ENCODE measurements around the gene TAOK1. TPM values are rescaled to one million over a fixed set of nuclear protein-coding genes. Genes with fewer than 3 reads are reported as not detected.
A peak's percentile ranks its signal among the peaks of the same experiment; 100 is the strongest.

The TAOK1 gene
- total and polyA plus RNA-seq, 4 donors = 3.9 to 85.6 (median 45.9) TPM

DNA sequence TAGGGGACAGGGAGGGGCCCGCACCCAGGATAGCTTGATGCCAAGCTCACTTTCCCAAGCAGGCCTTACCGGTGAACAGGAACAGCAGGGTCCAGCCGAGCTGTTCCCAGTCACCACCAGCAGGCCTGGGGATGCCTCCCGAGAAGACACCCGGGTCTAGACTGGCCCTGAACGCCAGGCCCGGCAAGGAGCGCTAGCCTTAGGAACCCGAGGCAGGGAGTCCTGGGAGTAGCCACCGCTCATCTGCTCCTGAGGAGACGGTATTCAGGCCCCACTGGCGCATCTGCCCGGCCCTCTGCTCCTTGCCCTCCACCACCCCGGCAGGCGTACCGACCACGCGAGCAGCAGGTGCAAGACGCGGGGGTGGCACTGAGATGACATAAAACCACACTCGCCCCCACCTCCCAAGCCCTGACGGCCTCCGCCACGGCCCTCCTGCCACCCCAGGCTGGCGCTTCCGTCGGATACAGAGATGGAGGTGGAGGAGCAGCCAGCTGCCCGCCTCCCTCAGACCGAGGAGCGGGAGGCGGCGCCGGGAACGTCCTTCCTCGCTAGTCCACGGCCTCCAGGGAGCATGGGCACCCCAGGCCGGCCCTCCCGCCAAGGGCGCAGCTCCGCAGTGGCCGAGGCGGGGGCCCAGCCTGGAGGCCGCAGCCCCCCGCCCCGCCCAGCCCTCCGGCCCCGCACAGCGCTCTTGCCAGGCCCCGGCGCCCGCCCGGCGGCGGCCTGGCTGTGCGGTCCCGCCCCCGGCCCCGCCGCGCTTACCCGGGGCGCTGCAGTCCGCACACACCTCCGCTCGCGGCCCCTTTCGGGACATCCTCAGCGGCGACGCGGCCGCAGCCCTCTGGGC is 198.6 kb downstream of the TAOK1 start:
- H3K36me3 ChIP-seq (ENCODE audit: control insufficient read depth in 1 of 2, insufficient read depth in 2 of 2, low read length in 1 of 2) = no peaks in the 10 kb centered on the region
- H3K4me3 ChIP-seq (ENCODE audit: low read length in 2 of 2) = peak overlapping the region; percentile 29 to 73
- ATAC-seq (ENCODE audit: low FRiP score) (no peak), DNase-seq (peak in 1 of 2 donors; percentile 84)
- no peak overlapping the region for H3K27ac ChIP-seq (ENCODE audit: low read depth in 1 of 2, low read length in 2 of 2)
- WGBS, 2 donors = 1% methylated on average over 40 to 72 of the region's 72 CpGs
- no peaks in the 10 kb centered on the region for H3K27me3 ChIP-seq (ENCODE audit: control insufficient read depth in 1 of 2, insufficient read depth in 2 of 2, low read length in 1 of 2)
- H3K4me1 ChIP-seq (ENCODE audit: control insufficient read depth in 1 of 2, insufficient read depth in 2 of 2, low read length in 2 of 2) = peaks cover 0 to 2% of the 10 kb centered on the region in 2 donors
- H3K9me3 ChIP-seq (ENCODE audit: control insufficient read depth, low read length) = no peaks in the 10 kb centered on the region
- intact Hi-C loops (cut with DNase I) = loop anchor here (5.0 kb wide), 2 partner anchors 34 to 189 kb away; partner anchors contain the start of gene CORO6 (in 1 of the 2)

DNA sequence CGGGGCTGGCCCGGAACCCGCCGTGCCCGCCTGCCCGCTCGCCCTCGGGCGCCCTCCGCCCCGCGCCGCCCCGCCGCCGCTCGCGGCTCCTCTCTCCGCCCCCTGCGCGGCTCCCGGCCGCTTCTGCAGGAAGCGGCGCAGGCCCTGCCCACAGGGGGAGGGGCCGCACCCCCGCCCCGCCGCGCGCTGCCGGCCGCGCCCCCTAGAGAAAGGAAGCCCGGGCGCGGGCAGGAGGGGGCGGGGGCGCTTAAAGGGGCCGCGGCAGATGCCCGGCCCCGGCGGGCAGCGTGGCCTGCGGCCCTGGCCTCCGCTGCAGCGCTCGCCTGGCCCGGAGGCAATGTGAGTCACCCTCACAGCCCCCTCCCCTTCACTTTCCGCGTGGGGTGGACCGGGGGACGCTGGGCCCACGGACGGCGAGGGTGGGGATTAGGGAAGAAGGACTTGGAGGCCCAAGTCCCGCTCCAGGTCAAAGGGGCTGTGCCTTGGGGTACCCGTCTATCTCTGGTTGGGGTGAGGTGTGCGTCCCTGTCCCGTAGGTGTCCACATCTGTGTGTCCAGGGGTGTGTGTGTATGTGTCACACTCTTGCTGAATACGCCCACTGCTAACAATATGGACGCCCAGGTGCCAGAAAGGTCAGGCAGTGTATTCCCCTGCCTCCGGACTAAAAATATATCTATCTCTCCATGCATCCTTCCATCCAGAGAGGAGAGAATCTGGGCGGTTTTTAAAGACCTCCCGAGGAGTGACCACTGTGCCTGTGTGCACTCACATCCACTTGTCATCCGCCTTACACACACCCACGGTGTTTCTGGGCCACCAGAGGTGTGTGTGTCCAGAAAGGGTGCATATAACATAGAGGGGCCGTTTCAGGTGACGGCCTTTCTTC is 199.6 kb downstream of the TAOK1 start, which contains the start of gene GIT1:
Gene GIT1 (minus strand): TSS at position 125 of the 887 bp plus-strand sequence. CDS start 270 bp downstream, outside the sequence.
- peak within 1 kb of the TSS; percentile 29 to 73 for H3K4me3 ChIP-seq (ENCODE audit: low read length in 2 of 2)
- peak within 1 kb of the TSS in 1 of 2 donors; percentile 37 for H3K27ac ChIP-seq (ENCODE audit: low read depth in 1 of 2, low read length in 2 of 2)
- H3K4me1 ChIP-seq (ENCODE audit: control insufficient read depth in 1 of 2, insufficient read depth in 2 of 2, low read length in 2 of 2) = peaks cover 0 to 2% of the 10 kb centered on the region in 2 donors
- 7 to 16% methylated on average over 27 to 70 of the region's 70 CpGs for WGBS, 2 donors
- no peaks in the 10 kb centered on the region for H3K27me3 ChIP-seq (ENCODE audit: control insufficient read depth in 1 of 2, insufficient read depth in 2 of 2, low read length in 1 of 2)
- DNase-seq (peak; percentile 91 to 93), ATAC-seq (ENCODE audit: low FRiP score) (peak; percentile 83)
- H3K9me3 ChIP-seq (ENCODE audit: control insufficient read depth, low read length) = no peaks in the 10 kb centered on the region
- intact Hi-C loops (cut with DNase I) = loop anchor here (5.0 kb wide), 2 partner anchors 33 to 188 kb away; partner anchors contain the start of gene CORO6 (in 1 of the 2)
- no peaks in the 10 kb centered on the region for H3K36me3 ChIP-seq (ENCODE audit: control insufficient read depth in 1 of 2, insufficient read depth in 2 of 2, low read length in 1 of 2)

DNA sequence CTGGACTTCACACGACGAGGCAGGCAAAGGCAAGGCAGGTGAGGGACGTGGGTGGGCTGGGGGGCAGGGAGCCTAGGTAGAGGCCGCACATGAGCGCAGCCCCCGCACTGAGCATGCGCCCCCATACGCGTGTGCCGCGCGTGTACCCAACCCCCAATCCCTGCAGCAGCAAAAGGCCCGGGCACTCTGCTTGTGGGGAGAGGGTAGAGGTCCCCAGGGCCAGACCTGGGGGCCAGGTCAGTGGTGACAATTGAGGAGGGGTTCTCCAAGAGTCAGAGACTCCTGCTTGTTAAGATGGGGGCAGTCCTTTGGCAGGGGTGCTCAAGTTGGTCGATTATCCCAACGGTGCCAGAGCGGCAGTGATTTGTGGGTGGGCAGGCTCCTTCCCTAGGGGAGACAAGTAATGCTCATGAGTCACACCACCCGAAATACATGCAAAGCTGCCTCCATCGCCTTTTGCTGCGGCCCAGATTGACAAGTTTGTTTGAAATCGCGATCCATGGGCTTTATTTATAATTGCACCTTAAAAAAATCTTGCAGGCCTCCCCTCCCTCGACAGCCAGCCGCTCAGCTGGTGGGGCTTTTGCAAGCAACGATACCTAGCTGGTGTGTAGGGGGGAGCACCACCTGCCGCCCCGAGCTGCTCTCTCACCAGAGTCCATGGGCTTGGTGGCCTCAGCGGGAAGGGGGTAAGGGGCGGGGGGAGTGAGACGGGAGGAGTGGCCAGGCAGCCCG is 200.4 kb downstream of the TAOK1 start:
- peak; percentile 2 for ATAC-seq (ENCODE audit: low FRiP score)
- DNase-seq = peak in 1 of 2 donors; percentile 82
- H3K27ac ChIP-seq (ENCODE audit: low read depth in 1 of 2, low read length in 2 of 2) = peak overlapping the region in 1 of 2 donors; percentile 71

DNA sequence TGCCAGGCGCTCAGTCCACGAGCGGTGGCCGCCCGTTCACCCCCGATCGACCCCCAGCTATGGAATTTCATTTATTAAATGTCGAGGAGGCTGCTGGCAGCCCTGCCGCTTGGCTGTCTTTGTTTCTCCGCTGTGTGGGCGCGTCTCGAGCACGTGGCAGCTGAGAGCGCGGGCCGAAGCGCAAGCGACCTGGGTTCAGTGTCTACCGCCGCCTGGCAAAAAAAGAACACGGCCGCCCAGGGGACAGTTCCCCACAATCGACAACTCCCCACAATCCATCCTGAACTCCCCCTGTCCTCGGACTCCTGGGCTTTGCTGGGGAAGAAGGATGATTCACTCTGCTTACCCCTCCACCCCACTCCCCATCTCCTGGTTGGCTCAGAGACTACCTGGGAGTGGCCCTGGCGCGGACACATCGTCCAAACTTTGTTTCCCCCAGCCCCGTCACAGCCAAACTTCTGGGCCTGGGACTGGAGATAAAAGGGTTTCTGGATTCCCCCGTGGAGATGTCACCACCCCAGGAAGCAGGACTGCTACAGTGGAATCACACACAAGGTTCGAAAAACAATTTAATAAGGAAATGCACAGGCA is 201.1 kb downstream of the TAOK1 start:
- DNase-seq (peak; percentile 78 to 88), ATAC-seq (ENCODE audit: low FRiP score) (peak; percentile 53)
- H3K4me1 ChIP-seq (ENCODE audit: control insufficient read depth in 1 of 2, insufficient read depth in 2 of 2, low read length in 2 of 2) = peaks cover 0 to 2% of the 10 kb centered on the region in 2 donors
- no peak overlapping the region for H3K4me3 ChIP-seq (ENCODE audit: low read length in 2 of 2)
- H3K27me3 ChIP-seq (ENCODE audit: control insufficient read depth in 1 of 2, insufficient read depth in 2 of 2, low read length in 1 of 2) = no peaks in the 10 kb centered on the region
- 1 to 3% methylated on average over 30 to 31 of the region's 31 CpGs for WGBS, 2 donors
- peak overlapping the region in 1 of 2 donors; percentile 71 for H3K27ac ChIP-seq (ENCODE audit: low read depth in 1 of 2, low read length in 2 of 2)
- H3K9me3 ChIP-seq (ENCODE audit: control insufficient read depth, low read length) = no peaks in the 10 kb centered on the region
- intact Hi-C loops (cut with DNase I) = no loop called here
- H3K36me3 ChIP-seq (ENCODE audit: control insufficient read depth in 1 of 2, insufficient read depth in 2 of 2, low read length in 1 of 2) = no peaks in the 10 kb centered on the region

More for the DNA sequence above, 200.4 kb downstream of the TAOK1 start:
- WGBS, 2 donors = 19 to 22% methylated on average over 29 to 30 of the region's 30 CpGs
- no peak overlapping the region for H3K4me3 ChIP-seq (ENCODE audit: low read length in 2 of 2)
- H3K36me3 ChIP-seq (ENCODE audit: control insufficient read depth in 1 of 2, insufficient read depth in 2 of 2, low read length in 1 of 2) = no peaks in the 10 kb centered on the region
- H3K4me1 ChIP-seq (ENCODE audit: control insufficient read depth in 1 of 2, insufficient read depth in 2 of 2, low read length in 2 of 2) = peaks cover 0 to 2% of the 10 kb centered on the region in 2 donors
- no peaks in the 10 kb centered on the region for H3K9me3 ChIP-seq (ENCODE audit: control insufficient read depth, low read length)
- H3K27me3 ChIP-seq (ENCODE audit: control insufficient read depth in 1 of 2, insufficient read depth in 2 of 2, low read length in 1 of 2) = no peaks in the 10 kb centered on the region
- intact Hi-C loops (cut with DNase I) = no loop called here

DNA sequence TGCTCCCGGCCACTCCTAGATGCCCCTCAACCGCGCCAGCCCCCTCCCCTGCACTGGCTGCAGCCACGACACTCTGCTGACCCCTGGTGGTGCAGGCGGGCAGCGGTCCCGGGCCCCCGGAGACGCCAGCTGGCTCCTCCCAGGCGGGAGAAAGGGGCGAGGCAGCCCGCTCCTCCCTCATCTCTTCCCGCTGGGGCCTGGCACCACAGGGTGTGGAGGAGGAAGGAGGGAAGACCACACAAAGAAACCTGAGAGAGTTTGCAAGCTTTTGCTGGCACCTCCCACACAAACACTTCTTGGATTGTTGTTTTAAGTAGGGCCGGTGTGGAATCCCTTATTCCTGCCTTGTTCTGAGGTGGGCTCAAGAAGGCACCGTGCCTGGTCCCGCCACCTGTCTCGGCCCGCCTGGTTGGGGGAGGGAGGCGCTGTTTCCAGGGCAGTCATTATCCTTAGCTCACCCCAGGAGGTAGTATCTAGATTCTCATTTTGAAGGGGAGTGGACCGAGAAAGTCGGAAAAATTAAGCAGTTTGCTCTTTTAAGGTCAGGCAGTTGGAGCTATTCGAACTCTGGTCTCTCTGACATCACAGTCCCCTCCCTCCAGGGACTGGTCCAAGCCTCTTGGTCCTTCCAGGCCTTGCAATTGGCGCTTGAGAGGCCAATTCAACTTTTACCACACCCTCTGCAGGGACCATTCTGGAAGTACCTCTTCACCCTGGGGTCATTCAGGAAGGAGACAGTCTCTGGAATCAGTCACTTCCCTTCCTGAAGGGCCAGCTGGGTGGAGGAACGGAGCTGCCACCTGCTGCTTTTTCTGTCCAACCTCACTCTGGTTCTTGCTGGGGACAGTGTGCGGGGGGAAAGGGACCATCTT is 201.8 kb downstream of the TAOK1 start:
- peak; percentile 92 to 96 for DNase-seq
- Histone ChIP-seq H3K27ac (ENCODE audit: low read depth in 1 of 2, low read length in 2 of 2) (peak overlapping the region in 1 of 2 donors; percentile 74), H3K36me3 (ENCODE audit: control insufficient read depth in 1 of 2, insufficient read depth in 2 of 2, low read length in 1 of 2) (no peaks in the 10 kb centered on the region), H3K9me3 (ENCODE audit: control insufficient read depth, low read length) (no peaks in the 10 kb centered on the region), H3K27me3 (ENCODE audit: control insufficient read depth in 1 of 2, insufficient read depth in 2 of 2, low read length in 1 of 2) (no peaks in the 10 kb centered on the region), H3K4me1 (ENCODE audit: control insufficient read depth in 1 of 2, insufficient read depth in 2 of 2, low read length in 2 of 2) (peaks cover 0 to 2% of the 10 kb centered on the region in 2 donors), H3K4me3 (ENCODE audit: low read length in 2 of 2) (no peak overlapping the region)
- ATAC-seq (ENCODE audit: low FRiP score) = peak; percentile 90
- intact Hi-C loops (cut with DNase I) = no loop called here
- 8 to 9% methylated on average over 25 of the region's 25 CpGs for WGBS, 2 donors

DNA sequence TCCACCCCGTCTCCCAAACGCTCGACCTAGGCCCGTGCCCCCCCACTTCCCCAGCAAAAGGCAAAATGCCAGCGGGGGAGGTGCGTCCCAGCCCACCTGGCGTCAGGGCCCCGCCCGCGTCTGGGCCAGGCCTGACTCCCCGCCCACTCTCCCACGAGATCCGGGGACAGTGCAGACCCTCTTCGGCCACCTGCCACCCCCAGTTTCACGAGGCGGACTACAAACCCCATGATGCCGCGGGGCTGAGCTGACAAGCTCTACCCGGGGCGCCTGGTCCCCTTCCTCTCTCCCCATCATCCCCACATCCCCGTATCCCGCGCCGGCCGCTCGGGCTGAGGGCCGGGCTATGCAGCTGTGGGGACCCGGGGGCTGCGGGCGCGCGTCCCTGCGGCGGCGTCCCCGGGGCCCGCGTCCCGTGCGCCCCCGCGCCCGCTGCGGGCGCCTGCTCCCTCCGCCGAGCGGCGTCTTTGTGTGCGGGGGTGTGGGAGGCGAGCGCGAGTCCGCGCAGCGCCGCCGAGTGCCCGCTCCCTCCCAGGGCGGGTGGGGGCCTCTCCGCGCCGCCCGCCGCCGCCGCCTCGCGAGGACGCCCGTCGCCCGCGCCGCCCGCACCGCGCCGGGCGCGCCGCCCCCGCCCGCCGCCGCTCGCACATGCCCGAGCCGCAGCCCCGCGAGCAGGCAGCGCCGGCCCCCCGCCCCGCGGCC is 202.8 kb downstream of the TAOK1 start, which contains the start of gene ANKRD13B:
Gene ANKRD13B (plus strand): TSS at position 283 of the 702 bp plus-strand sequence. CDS start 490 bp downstream, outside the sequence.
- Histone ChIP-seq H3K4me1 (ENCODE audit: control insufficient read depth in 1 of 2, insufficient read depth in 2 of 2, low read length in 2 of 2) (peaks cover 0 to 2% of the 10 kb centered on the region in 2 donors), H3K4me3 (ENCODE audit: low read length in 2 of 2) (peak within 1 kb of the TSS; percentile 61 to 63), H3K36me3 (ENCODE audit: control insufficient read depth in 1 of 2, insufficient read depth in 2 of 2, low read length in 1 of 2) (no peaks in the 10 kb centered on the region), H3K27me3 (ENCODE audit: control insufficient read depth in 1 of 2, insufficient read depth in 2 of 2, low read length in 1 of 2) (no peaks in the 10 kb centered on the region), H3K9me3 (ENCODE audit: control insufficient read depth, low read length) (no peaks in the 10 kb centered on the region), H3K27ac (ENCODE audit: low read depth in 1 of 2, low read length in 2 of 2) (peak within 1 kb of the TSS in 1 of 2 donors; percentile 74)
- DNase-seq (peak; percentile 72 to 87), ATAC-seq (ENCODE audit: low FRiP score) (no peak)
- WGBS, 2 donors = 0 to 1% methylated on average over 40 to 96 of the region's 96 CpGs
- intact Hi-C loops (cut with DNase I) = no loop called here
